Gastrocnemius medialis (tissue), 4 donors: ENCODE data around the gene ZBTB16.

Experiments
- POLR2A ChIP-seq, 2 donors: fragments of 450-650 bp; IDR thresholded peaks; one replicate each; pipeline ENCODE4 v1.6.1; 2017; ENCODE audit warnings: antibody characterized with exemption in 2 of 2, mild to moderate bottlenecking in 2 of 2, moderate library complexity in 2 of 2
- TF ChIP-seq, protein P1 (sequence below), 5 experiments: fragments of 450-650 bp in 3 of 5; fragments of 200-600 bp in 2 of 5; sonication (generic) in 2 of 5; IDR thresholded peaks in 4 of 5; conservative IDR thresholded peaks in 1 of 5; 1 replicate in 4 of 5; 2 replicates in 1 of 5; pipeline ENCODE4 v1.5.1; 2016 to 2019; ENCODE audit warnings: antibody characterized with exemption in 5 of 5, mild to moderate bottlenecking in 3 of 5, moderate library complexity in 3 of 5

DNA sequence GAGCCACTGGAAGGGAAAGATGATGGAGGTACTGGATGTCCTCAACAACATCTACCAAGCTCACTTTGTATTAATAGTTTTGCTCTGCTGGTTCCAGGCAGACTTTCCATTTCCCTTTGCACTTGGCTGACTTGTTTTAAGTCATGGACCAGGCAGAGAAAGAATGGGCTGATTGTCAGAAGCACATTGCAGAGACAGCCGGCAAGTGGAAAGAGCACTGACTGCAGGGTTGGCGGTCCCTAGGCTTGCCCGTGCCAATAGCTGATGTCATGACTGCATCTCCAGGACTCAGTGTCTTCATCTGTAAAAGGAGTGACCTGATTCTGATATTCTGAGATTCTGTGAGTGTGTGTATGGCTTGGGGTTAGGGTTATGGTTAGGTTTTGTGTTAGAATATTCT lies 215.8 kb downstream of the ZBTB16 start:
- TF ChIP-seq POLR2A (IDR thresholded peaks at IDR 0.05): no peak
- TF ChIP-seq, protein P1, sequence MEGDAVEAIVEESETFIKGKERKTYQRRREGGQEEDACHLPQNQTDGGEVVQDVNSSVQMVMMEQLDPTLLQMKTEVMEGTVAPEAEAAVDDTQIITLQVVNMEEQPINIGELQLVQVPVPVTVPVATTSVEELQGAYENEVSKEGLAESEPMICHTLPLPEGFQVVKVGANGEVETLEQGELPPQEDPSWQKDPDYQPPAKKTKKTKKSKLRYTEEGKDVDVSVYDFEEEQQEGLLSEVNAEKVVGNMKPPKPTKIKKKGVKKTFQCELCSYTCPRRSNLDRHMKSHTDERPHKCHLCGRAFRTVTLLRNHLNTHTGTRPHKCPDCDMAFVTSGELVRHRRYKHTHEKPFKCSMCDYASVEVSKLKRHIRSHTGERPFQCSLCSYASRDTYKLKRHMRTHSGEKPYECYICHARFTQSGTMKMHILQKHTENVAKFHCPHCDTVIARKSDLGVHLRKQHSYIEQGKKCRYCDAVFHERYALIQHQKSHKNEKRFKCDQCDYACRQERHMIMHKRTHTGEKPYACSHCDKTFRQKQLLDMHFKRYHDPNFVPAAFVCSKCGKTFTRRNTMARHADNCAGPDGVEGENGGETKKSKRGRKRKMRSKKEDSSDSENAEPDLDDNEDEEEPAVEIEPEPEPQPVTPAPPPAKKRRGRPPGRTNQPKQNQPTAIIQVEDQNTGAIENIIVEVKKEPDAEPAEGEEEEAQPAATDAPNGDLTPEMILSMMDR (IDR thresholded peaks at IDR 0.05 in 4 of 5, conservative IDR thresholded peaks at IDR 0.05 in 1 of 5): no peak
